IMR-90 (cell line): ENCODE results near the gene SLC25A52. TPM values are rescaled to one million over a fixed set of nuclear protein-coding genes. Genes with fewer than 3 reads are reported as not detected.
"Not testable (repeated sequence)": the region's sequence is repeated elsewhere in the genome, so short reads cannot be mapped to it uniquely, and the experiment has no call there.

Experiments
- ATAC-seq: fragments of 200-7000 bp; cut with Tn5 transposase; 2 replicates; pipeline ENCODE4 v1.9.1; 2020; ENCODE audit warnings: low read depth, mild to moderate bottlenecking, moderate library complexity
- BruUV-seq: library from RNA; stranded (reverse); fragments of 400-500 nt; replicated peaks from 2 replicates; lab custom pipeline; 2021; lab: Mats Ljungman, UMichigan
- CTCF ChIA-PET: fragments of 300-600 bp; formaldehyde crosslinking; extraction: SDS; loops from one replicate; lab custom pipeline; 2021; ENCODE audit warnings: antibody characterized with exemption; lab: Yijun Ruan, JAX
- POLR2A ChIA-PET: fragments of 300-600 bp; sonication (Branson Sonifier 250); formaldehyde crosslinking; loops from one replicate; lab custom pipeline; 2022; ENCODE audit warnings: antibody characterized with exemption; ENCODE audit not compliant: unreplicated experiment; lab: Charles Lee
- DNase-seq: peaks from one replicate; pipeline ENCODE4 v3.0.0; 2013
- H2AFZ ChIP-seq: replicated peaks from 2 replicates; pipeline ENCODE3; 2013; ENCODE audit warnings: low read length, mild to moderate bottlenecking; ENCODE audit not compliant: poor library complexity
- H2AK5ac ChIP-seq: 2 replicates; pipeline ENCODE4 v1.6.1; 2013; ENCODE audit warnings: low read depth, low read length, inconsistent platforms
- H2AK9ac ChIP-seq: replicated peaks from 2 replicates; pipeline ENCODE3; 2013; ENCODE audit warnings: mild to moderate bottlenecking, low read depth, low read length, moderate library complexity; ENCODE audit not compliant: poor library complexity
- H2BK120ac ChIP-seq: 2 replicates; pipeline ENCODE4 v1.6.1; 2013; ENCODE audit warnings: low read depth, low read length, inconsistent platforms
- H2BK15ac ChIP-seq: 3 replicates; pipeline ENCODE4 v1.6.1; 2013; ENCODE audit warnings: low read depth, low read length, inconsistent platforms
- H2BK20ac ChIP-seq: 2 replicates; pipeline ENCODE4 v1.6.1; 2013; ENCODE audit warnings: low read depth, mild to moderate bottlenecking, inconsistent platforms, low read length, moderate library complexity
- H2BK5ac ChIP-seq: 2 replicates; pipeline ENCODE4 v1.6.1; 2013; ENCODE audit warnings: mild to moderate bottlenecking, low read depth, low read length, inconsistent platforms; ENCODE audit not compliant: poor library complexity, severe bottlenecking
- H3K14ac ChIP-seq: replicated peaks from 2 replicates; pipeline ENCODE4 v1.6.1; 2013; ENCODE audit warnings: low read depth, low read length, inconsistent platforms
- H3K18ac ChIP-seq: 2 replicates; pipeline ENCODE4 v1.6.1; 2013; ENCODE audit warnings: low read depth, low read length, control low read depth
- H3K23ac ChIP-seq: 2 replicates; pipeline ENCODE4 v1.6.1; 2013; ENCODE audit warnings: low read depth, low read length, inconsistent platforms
- H3K27ac ChIP-seq: 2 replicates; pipeline ENCODE4 v1.5.1; 2013; ENCODE audit warnings: mild to moderate bottlenecking, control low read depth, low read length; ENCODE audit not compliant: insufficient read depth
- H3K27me3 ChIP-seq: 2 replicates; pipeline ENCODE4 v1.6.1; 2013; ENCODE audit warnings: low read length; ENCODE audit not compliant: control insufficient read depth, insufficient read depth
- H3K36me3 ChIP-seq: 2 replicates; pipeline ENCODE4 v1.6.1; 2013; ENCODE audit warnings: low read length, mixed read lengths; ENCODE audit not compliant: control insufficient read depth, insufficient read depth
- H3K4ac ChIP-seq: 2 replicates; pipeline ENCODE4 v1.6.1; 2013; ENCODE audit warnings: low read depth, low read length, inconsistent platforms
- H3K4me1 ChIP-seq: 2 replicates; pipeline ENCODE4 v1.6.1; 2013; ENCODE audit warnings: low read length, mixed read lengths; ENCODE audit not compliant: control insufficient read depth, insufficient read depth
- H3K4me2 ChIP-seq: 2 replicates; pipeline ENCODE4 v1.6.1; 2013; ENCODE audit warnings: low read depth, mild to moderate bottlenecking, control low read depth, low read length, moderate library complexity
- H3K4me3 ChIP-seq: 2 replicates; pipeline ENCODE4 v1.5.1; 2013; ENCODE audit warnings: low read depth, mild to moderate bottlenecking, control low read depth, low read length, moderate library complexity; ENCODE audit not compliant: insufficient read depth
- H3K56ac ChIP-seq: 2 replicates; pipeline ENCODE4 v1.6.1; 2013; ENCODE audit warnings: low read length, inconsistent platforms; ENCODE audit not compliant: insufficient read depth; ENCODE audit errors: extremely low read depth
- H3K79me1 ChIP-seq, 2 experiments: 2 replicates each; pipeline ENCODE4 v1.6.1; 2013; ENCODE audit warnings: low read length in 2 of 2, inconsistent platforms in 1 of 2, low read depth in 1 of 2
- H3K9ac ChIP-seq: 2 replicates; pipeline ENCODE4 v1.6.1; 2013; ENCODE audit warnings: low read depth, low read length, control low read depth
- H3K9me1 ChIP-seq: 2 replicates; pipeline ENCODE4 v1.6.1; 2013; ENCODE audit warnings: low read length, inconsistent platforms; ENCODE audit not compliant: insufficient read depth
- H3K9me3 ChIP-seq: 2 replicates; pipeline ENCODE4 v1.6.1; 2013; ENCODE audit warnings: low read length; ENCODE audit not compliant: control insufficient read depth, insufficient read depth
- H4K20me1 ChIP-seq: 2 replicates; pipeline ENCODE4 v1.6.1; 2013; ENCODE audit warnings: low read length, inconsistent platforms; ENCODE audit not compliant: insufficient read depth
- H4K5ac ChIP-seq: 2 replicates; pipeline ENCODE4 v1.6.1; 2013; ENCODE audit warnings: mild to moderate bottlenecking, low read depth, low read length, control low read depth
- H4K8ac ChIP-seq, 2 experiments: 2 replicates each; pipeline ENCODE4 v1.6.1; 2013; ENCODE audit warnings: low read depth in 2 of 2, low read length in 2 of 2, control low read depth in 1 of 2, inconsistent platforms in 1 of 2
- H4K91ac ChIP-seq: 2 replicates; pipeline ENCODE4 v1.6.1; 2013; ENCODE audit warnings: low read depth, low read length, inconsistent platforms; ENCODE audit not compliant: insufficient read depth
- WGBS, 2 experiments: methylation state at CpG; one replicate each; pipeline versions ENCODE4 v1.1.5 to v1.1.7; 2013; ENCODE audit warnings: missing lambda C conversion rate in 2 of 2; ENCODE audit not compliant: insufficient read length in 1 of 2; ENCODE audit errors: extremely low coverage in 2 of 2; 5-methylcytosine and 5-hydroxymethylcytosine counted together
- dilution Hi-C: fragments of 300-500 bp; cut with HindIII; formaldehyde crosslinking; loops from one replicate; pipeline ENCODE4 v1.14.3; 2018; ENCODE audit warnings: low sequenced_read_pairs; ENCODE audit not compliant: unreplicated experiment
- in situ Hi-C: fragments of 300-500 bp; cut with MboI; formaldehyde crosslinking; loops from 3 replicates; pipeline ENCODE4 v1.14.3; 2019; ENCODE audit warnings: low sequenced_read_pairs, inconsistent platforms, mixed read lengths
- intact Hi-C: fragments of 100-400 bp; cut with micrococcal nuclease; formaldehyde crosslinking; loops from 2 replicates; pipeline ENCODE4 v1.10.0; 2022
- polyA plus RNA-seq, 3 experiments: library from polyadenylated mRNA; depleted of rRNA; stranded (reverse); fragments of >200 nt; gene quantifications; 2 replicates each; pipeline ENCODE4 v1.2.3, GENCODE V29; 2012; ENCODE audit warnings: low replicate concordance in 1 of 3
- total RNA-seq: library from RNA; depleted of rRNA; stranded (reverse); fragments of >200 nt; gene quantifications from 2 replicates; pipeline ENCODE4 v1.2.3, GENCODE V29; 2012

Gene SLC25A52
- total and polyA plus RNA-seq, 2 of the 4 experiments (the other 2 are of a cell fraction): not detected

GRCh38 chr18:31799257-31799656 is 38.6 kb upstream of the SLC25A52 start:
- intact Hi-C loops, in situ Hi-C loops: not testable (repeated sequence)
- no CpG with 5 or more reads among the region's 5 CpGs for WGBS, 2 experiments

More at GRCh38 chr18:31799257-31799656, 38.6 kb upstream of the SLC25A52 start:
- H2AK9ac ChIP-seq, H2BK15ac ChIP-seq, DNase-seq, H3K23ac ChIP-seq, H2AFZ ChIP-seq, H2AK5ac ChIP-seq, H2BK120ac ChIP-seq, H3K9ac ChIP-seq, H4K8ac ChIP-seq, H2BK20ac ChIP-seq, ATAC-seq, H3K4me3 ChIP-seq, H3K18ac ChIP-seq, H3K36me3 ChIP-seq, H3K4ac ChIP-seq, H3K27ac ChIP-seq, H3K9me3 ChIP-seq, CTCF ChIA-PET, dilution Hi-C loops, BruUV-seq, H3K14ac ChIP-seq, H2BK5ac ChIP-seq, H3K9me1 ChIP-seq, H3K27me3 ChIP-seq, H3K4me2 ChIP-seq, H4K91ac ChIP-seq, H4K20me1 ChIP-seq, H4K5ac ChIP-seq, H3K4me1 ChIP-seq, H3K79me1 ChIP-seq, H3K56ac ChIP-seq: not testable (repeated sequence)
- POLR2A ChIA-PET: interaction anchor here (0.6 kb wide), 1 partner anchor 200 kb away, joined by 12 read pairs; no protein-coding TSS in a partner anchor
